ENCODE results near the gene MORC2. TPM values are rescaled to one million over a fixed set of nuclear protein-coding genes. Genes with fewer than 3 reads are reported as not detected.

MORC2 gene
- total RNA-seq, 1 donor from 2014 or later: 37.2 TPM

DNA sequence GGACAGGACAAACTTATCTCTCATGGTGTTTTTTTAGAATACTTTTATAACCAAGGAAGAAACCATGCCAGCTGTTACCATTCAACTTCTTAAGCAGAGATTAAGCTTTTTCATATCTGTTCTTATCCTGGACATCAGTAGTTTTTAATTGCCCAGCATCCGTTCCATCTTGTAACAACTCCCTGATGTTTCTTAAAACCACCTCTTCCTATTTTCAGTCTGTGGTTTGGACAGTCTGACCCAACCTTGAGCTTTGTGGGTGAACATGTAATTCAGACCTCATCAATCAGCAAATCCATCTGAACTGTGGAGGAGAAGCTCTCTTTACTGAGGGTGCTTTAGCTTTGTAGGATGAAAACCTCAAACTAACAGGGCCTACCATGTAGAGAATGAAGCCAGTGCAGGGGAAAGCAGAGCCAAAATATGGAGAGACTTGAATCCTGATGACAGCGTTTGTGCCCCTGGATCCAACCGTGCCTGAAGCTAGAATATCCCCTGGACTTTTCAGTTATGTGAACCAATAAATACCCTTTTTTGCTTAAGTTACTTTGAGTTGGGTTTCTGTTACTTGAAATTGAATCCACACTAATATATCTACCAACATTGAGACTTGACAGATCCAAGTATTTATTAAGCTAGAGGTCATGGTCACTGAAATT, 9.9 kb upstream of the MORC2 start:
- Mint-ChIP-seq H3K27me3 (ENCODE audit: low read depth) (no peaks in the 10 kb centered on the region), H3K9me3 (peaks cover 84% of the 10 kb centered on the region), H3K4me3 (ENCODE audit: low read depth) (no peak overlapping the region), H3K27ac (no peak overlapping the region), H3K4me1 (ENCODE audit: low read depth) (peaks cover 6% of the 10 kb centered on the region), H3K36me3 (ENCODE audit: low read depth) (peaks cover 67% of the 10 kb centered on the region)
- intact Hi-C loops (cut with micrococcal nuclease): no loop called here
- DNase-seq (ENCODE audit: low spot score): no peak

DNA sequence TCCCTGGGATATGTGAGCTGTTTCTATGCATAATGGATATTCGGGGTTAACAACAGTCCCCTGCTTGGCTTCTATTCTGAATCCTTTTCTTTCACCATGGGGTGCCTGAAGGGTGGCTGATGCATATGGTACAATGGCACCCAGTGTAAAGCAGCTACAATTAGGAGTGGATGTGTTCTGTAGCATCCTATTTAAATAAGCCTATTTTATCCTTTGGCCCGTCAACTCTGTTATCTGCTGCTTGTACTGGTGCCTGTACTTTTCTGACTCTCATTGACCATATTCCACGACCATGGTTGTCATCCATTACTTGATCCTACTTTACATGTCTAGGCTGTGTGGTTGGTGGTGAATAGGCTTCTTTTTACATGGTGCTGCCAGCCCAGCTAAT, 1.8 kb upstream of the MORC2 start:
- Mint-ChIP-seq H3K27me3 (ENCODE audit: low read depth) (no peaks in the 10 kb centered on the region), H3K36me3 (ENCODE audit: low read depth) (peaks cover 92% of the 10 kb centered on the region), H3K4me3 (ENCODE audit: low read depth) (peak overlapping the region; percentile 86), H3K4me1 (ENCODE audit: low read depth) (peaks cover 15% of the 10 kb centered on the region), H3K27ac (peak overlapping the region; percentile 80), H3K9me3 (peaks cover 53% of the 10 kb centered on the region)
- intact Hi-C loops (cut with micrococcal nuclease): no loop called here
- no peak for DNase-seq (ENCODE audit: low spot score)

DNA sequence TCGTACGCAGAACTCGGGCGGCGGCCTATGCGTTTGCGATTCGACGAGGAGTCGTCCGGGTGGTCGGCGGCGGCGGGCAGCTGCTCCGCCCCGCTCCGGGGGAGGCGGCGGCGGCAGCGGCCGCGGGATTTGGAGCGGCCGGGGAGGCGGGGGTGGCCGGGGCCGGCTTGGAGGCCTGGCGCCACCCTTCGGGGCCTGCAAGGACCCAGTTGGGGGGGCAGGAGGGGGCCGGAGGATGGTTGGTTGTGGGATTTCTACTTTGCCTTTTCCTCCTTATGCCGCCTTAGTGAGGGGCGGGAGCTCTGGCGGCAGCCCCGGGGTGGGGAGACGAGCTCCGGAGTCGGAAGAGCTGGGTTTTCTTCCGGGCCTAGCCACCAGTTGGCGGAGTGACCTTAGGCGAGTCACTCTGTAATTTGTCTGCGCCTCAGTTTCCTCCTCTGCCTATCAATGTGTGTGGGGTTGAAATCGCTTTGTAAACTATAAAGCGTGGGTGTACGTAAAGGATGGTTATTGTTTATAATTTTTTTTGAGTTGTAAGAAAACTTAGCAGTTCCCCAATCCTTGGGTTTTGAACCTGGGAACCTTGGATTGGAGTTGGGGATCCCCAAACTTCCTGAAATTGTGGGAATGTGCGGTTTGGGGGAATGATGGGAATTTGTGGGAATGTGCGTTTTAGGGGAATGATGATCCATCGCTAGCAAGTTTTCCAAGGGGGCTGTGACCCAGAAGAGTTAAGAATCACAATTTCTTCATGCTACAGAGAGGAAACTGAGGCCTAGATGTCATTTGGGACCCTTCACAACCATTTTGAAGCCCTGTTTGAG, 1.2 kb upstream of the MORC2 start:
- H3K27ac Mint-ChIP-seq: peak overlapping the region; percentile 80
- peaks cover 92% of the 10 kb centered on the region for H3K36me3 Mint-ChIP-seq (ENCODE audit: low read depth)
- intact Hi-C loops (cut with micrococcal nuclease): loop anchor here (1.0 to 10.0 kb wide), 3 partner anchors 49 to 705 kb away; partner anchors contain the start of gene OSM
- peak; percentile 52 for DNase-seq (ENCODE audit: low spot score)
- H3K9me3 Mint-ChIP-seq: peaks cover 46% of the 10 kb centered on the region
- peaks cover 18% of the 10 kb centered on the region for H3K4me1 Mint-ChIP-seq (ENCODE audit: low read depth)
- H3K27me3 Mint-ChIP-seq (ENCODE audit: low read depth): no peaks in the 10 kb centered on the region
- H3K4me3 Mint-ChIP-seq (ENCODE audit: low read depth): peak overlapping the region; percentile 86

DNA sequence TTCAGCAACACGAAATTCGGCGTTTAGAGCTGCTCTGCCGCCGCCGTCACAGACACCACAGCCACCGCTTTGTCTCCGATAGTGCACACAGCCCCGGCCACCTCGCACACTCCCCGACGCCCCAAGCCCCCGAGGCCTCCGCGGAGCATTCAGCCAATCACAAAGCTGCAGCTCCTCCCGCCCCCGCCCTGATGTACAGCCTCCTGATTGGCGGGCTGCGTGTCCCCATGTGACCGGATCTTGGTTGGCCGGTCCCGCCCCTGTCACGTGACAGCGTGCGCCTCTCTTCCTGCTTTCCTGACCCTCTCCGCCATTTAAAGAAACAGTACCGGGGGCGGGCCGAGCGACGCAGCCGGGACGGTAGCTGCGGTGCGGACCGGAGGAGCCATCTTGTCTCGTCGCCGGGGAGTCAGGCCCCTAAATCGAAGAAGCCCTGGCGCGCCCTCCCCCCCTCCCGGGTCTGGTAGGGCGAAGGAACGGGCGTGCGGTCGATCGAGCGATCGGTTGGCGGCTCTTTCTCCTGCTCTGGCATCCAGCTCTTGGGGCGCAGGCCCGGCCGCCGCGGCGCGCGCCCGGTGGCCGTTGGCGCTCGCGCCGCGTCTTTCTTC, 454 bp upstream of the MORC2 start, which contains the start of gene TUG1:
TUG1 (plus strand) TSS at position 342 of the 608 bp plus-strand sequence.
- intact Hi-C loops (cut with micrococcal nuclease): loop anchor here (1.0 to 10.0 kb wide), 3 partner anchors 48 to 704 kb away; partner anchors contain the start of gene OSM
- DNase-seq (ENCODE audit: low spot score): peak; percentile 97
- peak within 1 kb of the TSS; percentile 93 for H3K27ac Mint-ChIP-seq
- H3K27me3 Mint-ChIP-seq (ENCODE audit: low read depth): no peaks in the 10 kb centered on the region
- H3K4me1 Mint-ChIP-seq (ENCODE audit: low read depth): peaks cover 25% of the 10 kb centered on the region
- peak within 1 kb of the TSS; percentile 86 for H3K4me3 Mint-ChIP-seq (ENCODE audit: low read depth)
- H3K36me3 Mint-ChIP-seq (ENCODE audit: low read depth): peaks cover 92% of the 10 kb centered on the region
- H3K9me3 Mint-ChIP-seq: peaks cover 39% of the 10 kb centered on the region

DNA sequence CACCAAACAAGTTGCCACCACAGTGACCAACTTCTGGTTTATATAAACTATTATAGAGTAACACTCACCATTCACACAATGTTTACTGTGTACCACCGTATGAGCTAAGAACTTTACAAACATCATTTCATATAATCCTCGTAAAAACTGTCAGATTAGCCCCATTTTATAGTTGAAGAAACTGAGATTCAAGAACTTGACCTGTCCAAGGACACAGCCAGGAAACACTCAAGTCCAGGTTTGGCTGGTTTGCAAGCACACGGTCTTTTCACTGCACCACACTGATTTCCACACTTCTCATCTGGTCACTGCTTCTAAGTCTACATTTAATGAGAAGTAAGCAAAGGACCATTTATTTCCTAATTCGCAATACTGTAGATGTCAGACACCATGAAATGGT, 3.7 kb downstream of the MORC2 start:
- Mint-ChIP-seq H3K27ac (no peak overlapping the region), H3K36me3 (ENCODE audit: low read depth) (peaks cover 60% of the 10 kb centered on the region), H3K9me3 (peaks cover 13% of the 10 kb centered on the region), H3K4me1 (ENCODE audit: low read depth) (peaks cover 16% of the 10 kb centered on the region), H3K27me3 (ENCODE audit: low read depth) (no peaks in the 10 kb centered on the region), H3K4me3 (ENCODE audit: low read depth) (no peak overlapping the region)
- no peak for DNase-seq (ENCODE audit: low spot score)
- intact Hi-C loops (cut with micrococcal nuclease): loop anchor here (10.0 kb wide), 1 partner anchor 700 kb away; the partner anchor contains the start of gene OSM

DNA sequence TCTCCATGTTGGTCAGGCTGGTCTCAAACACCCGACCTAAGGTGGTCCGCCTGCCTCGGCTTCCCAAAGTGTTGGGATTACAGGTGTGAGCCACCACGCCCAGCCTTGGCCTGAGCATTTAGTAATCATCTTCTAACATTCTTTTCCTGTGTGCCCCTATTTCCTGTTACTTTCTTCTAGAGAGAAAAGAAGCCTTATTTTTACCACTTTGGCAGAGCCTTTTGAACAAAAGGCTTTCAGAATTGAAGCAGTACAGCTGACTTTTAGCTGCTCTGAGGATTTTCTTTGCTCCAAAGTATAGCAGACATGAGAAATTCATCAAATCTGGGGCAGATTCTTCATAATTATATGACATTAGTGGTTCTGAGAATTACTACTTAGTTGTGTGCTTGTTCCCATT, 13.4 kb downstream of the MORC2 start:
- H3K27me3 Mint-ChIP-seq (ENCODE audit: low read depth): no peaks in the 10 kb centered on the region
- peaks cover 47% of the 10 kb centered on the region for H3K36me3 Mint-ChIP-seq (ENCODE audit: low read depth)
- peaks cover 9% of the 10 kb centered on the region for H3K4me1 Mint-ChIP-seq (ENCODE audit: low read depth)
- H3K27ac Mint-ChIP-seq: no peak overlapping the region
- no peak overlapping the region for H3K4me3 Mint-ChIP-seq (ENCODE audit: low read depth)
- intact Hi-C loops (cut with micrococcal nuclease): no loop called here
- H3K9me3 Mint-ChIP-seq: no peaks in the 10 kb centered on the region
- DNase-seq (ENCODE audit: low spot score): no peak

DNA sequence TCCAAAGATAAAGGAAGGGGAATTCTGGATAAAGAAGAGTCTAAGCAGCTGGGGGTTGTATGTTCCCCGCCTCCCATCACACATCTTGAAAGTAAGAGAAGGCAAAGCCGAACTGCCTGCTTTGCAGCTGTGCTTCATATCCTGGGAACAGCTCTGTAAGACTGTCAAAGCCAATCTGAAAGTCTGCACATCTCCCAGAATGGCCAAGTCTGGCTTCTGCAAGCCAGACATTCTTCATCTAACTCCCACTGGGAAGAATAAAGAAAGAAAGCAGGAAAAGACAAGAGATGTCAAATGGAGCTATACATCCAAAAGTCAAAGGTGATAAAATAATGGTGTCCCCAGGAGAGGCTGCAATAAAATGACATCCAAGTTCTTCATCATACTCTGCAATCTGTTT, 15.4 kb downstream of the MORC2 start:
- Mint-ChIP-seq H3K36me3 (ENCODE audit: low read depth) (peaks cover 59% of the 10 kb centered on the region), H3K27ac (no peak overlapping the region), H3K27me3 (ENCODE audit: low read depth) (no peaks in the 10 kb centered on the region), H3K4me1 (ENCODE audit: low read depth) (peaks cover 9% of the 10 kb centered on the region), H3K4me3 (ENCODE audit: low read depth) (no peak overlapping the region), H3K9me3 (no peaks in the 10 kb centered on the region)
- DNase-seq (ENCODE audit: low spot score): no peak
- intact Hi-C loops (cut with micrococcal nuclease): no loop called here

DNA sequence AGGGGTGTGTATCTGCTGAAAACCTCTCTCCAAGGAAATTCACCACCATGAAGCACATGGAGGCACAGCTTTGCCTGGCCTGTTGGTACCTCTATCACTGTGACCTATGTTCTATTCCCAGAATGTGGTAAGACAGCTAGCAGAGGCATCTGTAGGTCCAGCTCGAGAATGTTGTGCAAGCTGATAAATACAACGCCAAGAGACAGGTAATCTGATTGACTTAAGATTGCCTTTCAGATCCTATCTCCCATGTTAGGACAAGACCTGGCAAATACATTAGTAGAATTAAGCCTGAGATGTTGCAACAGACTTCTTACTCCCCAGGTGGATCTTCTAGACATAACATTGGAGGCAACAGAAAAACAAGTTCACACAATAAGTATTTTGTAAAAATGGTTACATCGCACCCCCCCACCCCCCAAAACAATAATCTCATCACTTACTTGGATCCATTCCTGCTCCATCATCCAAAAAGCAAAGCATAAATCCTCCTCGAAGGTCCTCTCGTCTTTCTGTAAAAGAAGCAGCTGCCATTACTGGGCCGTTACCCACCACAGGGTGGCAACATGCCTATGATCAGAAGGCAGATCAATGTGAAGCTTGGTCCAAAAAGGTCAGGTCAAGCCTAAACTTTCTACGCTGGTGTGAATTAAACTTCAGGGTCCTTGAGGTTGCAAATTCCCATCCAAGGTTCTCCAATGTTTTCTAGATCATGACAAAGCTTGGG, 18.5 kb downstream of the MORC2 start:
- H3K27ac Mint-ChIP-seq: no peak overlapping the region
- H3K4me3 Mint-ChIP-seq (ENCODE audit: low read depth): no peak overlapping the region
- intact Hi-C loops (cut with micrococcal nuclease): loop anchor here (5.0 kb wide), 1 partner anchor 132 kb away; the partner anchor contains the start of gene SMTN
- peaks cover 64% of the 10 kb centered on the region for H3K36me3 Mint-ChIP-seq (ENCODE audit: low read depth)
- no peaks in the 10 kb centered on the region for H3K9me3 Mint-ChIP-seq
- H3K4me1 Mint-ChIP-seq (ENCODE audit: low read depth): peaks cover 11% of the 10 kb centered on the region
- DNase-seq (ENCODE audit: low spot score): no peak
- H3K27me3 Mint-ChIP-seq (ENCODE audit: low read depth): no peaks in the 10 kb centered on the region

DNA sequence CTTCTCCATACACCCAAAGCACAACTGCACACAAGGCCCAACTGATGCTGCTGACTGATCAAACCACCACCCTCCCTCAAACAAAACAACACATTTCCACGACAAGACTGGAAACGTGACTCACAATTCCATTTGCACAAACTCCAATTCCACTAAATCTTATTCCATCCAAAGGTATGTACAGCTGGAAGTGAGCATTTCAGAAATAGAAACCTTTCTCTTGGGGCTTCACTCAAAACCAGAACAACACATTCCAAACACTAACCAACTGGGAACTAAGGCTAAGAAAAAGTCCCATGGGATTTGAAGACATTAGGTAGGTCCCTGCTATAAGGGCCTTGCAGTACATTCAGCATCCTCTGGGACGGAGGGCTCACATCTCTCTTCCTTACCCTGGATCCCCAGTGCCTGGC, 19.6 kb downstream of the MORC2 start:
- intact Hi-C loops (cut with micrococcal nuclease): loop anchor here (5.0 kb wide), 1 partner anchor 133 kb away; the partner anchor contains the start of gene SMTN
- H3K27ac Mint-ChIP-seq: no peak overlapping the region
- peaks cover 70% of the 10 kb centered on the region for H3K36me3 Mint-ChIP-seq (ENCODE audit: low read depth)
- no peak for DNase-seq (ENCODE audit: low spot score)
- peaks cover 20% of the 10 kb centered on the region for H3K4me1 Mint-ChIP-seq (ENCODE audit: low read depth)
- H3K4me3 Mint-ChIP-seq (ENCODE audit: low read depth): no peak overlapping the region
- no peaks in the 10 kb centered on the region for H3K27me3 Mint-ChIP-seq (ENCODE audit: low read depth)
- no peaks in the 10 kb centered on the region for H3K9me3 Mint-ChIP-seq

DNA sequence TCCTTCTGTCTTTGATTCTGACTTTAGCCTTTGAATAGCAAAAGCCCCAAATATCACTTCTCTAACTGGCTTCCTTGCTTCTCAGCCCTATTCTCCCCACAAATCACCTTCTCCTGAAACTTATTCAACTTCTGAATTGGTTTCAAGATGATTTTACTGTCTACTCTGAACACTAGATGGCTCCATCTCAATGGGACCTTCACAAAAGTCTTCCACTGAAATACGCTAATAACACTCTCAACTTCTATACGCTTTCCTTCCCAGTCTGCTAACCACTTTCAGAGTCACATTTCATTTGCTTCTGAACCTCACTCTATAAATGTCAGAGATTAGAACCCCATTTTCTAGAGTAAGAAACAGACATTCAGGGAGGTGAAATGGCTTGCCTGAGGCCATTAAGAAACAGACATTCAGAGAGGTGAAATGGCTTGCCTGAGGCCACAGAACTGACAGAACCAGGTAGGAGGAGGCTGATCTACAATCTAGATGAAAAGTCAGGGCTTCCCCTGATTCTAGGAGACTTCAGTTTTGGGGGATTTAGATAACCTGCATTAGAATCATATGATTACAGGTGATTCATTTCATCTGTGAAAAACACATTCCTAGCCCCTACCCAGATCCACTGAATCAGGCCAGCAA, 20.6 kb downstream of the MORC2 start:
- peaks cover 68% of the 10 kb centered on the region for H3K36me3 Mint-ChIP-seq (ENCODE audit: low read depth)
- H3K4me1 Mint-ChIP-seq (ENCODE audit: low read depth): peaks cover 26% of the 10 kb centered on the region
- no peak overlapping the region for H3K27ac Mint-ChIP-seq

DNA sequence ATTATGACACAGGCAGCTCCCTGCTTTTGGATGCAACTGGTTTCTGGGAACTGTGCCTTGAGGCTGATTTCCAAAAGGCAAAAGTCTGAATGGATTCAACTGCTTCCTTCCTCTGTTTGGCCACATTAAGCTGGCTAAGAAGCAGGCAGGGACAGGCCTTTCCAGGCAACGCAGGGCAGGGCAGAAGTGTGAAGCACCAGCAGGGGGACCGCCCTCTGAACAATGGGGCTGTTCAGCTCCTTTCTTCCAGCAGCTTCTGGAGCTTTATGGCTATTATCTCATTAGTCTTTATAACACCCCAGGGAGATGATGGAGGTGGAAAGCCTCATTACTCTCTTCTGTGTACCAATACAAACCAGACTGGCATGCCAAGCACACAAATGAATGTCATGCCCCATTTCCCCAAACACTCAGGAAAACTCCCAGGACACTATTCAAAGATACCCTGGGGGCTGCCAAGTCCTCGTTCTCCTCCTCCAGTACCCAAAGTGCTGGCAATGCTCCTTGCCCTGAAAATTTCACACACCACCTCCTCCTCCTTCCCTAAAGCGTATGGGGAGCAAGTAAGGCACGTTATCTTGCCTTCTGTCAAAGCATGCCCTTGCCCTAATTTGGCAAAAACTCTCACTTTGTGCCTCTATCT, 21.3 kb downstream of the MORC2 start:
- Mint-ChIP-seq H3K4me3 (ENCODE audit: low read depth) (no peak overlapping the region), H3K9me3 (no peaks in the 10 kb centered on the region), H3K36me3 (ENCODE audit: low read depth) (peaks cover 65% of the 10 kb centered on the region), H3K4me1 (ENCODE audit: low read depth) (peaks cover 24% of the 10 kb centered on the region), H3K27ac (no peak overlapping the region), H3K27me3 (ENCODE audit: low read depth) (no peaks in the 10 kb centered on the region)
- intact Hi-C loops (cut with micrococcal nuclease): loop anchor here (5.0 kb wide), 1 partner anchor 135 kb away; the partner anchor contains the start of gene SMTN
- DNase-seq (ENCODE audit: low spot score): no peak

More for the DNA sequence above, 20.6 kb downstream of the MORC2 start:
- H3K27me3 Mint-ChIP-seq (ENCODE audit: low read depth): no peaks in the 10 kb centered on the region
- intact Hi-C loops (cut with micrococcal nuclease): loop anchor here (5.0 kb wide), 1 partner anchor 134 kb away; the partner anchor contains the start of gene SMTN
- DNase-seq (ENCODE audit: low spot score): no peak
- H3K9me3 Mint-ChIP-seq: no peaks in the 10 kb centered on the region
- H3K4me3 Mint-ChIP-seq (ENCODE audit: low read depth): no peak overlapping the region
